ENCODE results near the gene ST3GAL2. TPM values are rescaled to one million over a fixed set of nuclear protein-coding genes. Genes with fewer than 3 reads are reported as not detected.

Gene ST3GAL2
- total and polyA plus RNA-seq, 8 donors, result 2.6 to 51.3 (median 11.7) TPM

DNA sequence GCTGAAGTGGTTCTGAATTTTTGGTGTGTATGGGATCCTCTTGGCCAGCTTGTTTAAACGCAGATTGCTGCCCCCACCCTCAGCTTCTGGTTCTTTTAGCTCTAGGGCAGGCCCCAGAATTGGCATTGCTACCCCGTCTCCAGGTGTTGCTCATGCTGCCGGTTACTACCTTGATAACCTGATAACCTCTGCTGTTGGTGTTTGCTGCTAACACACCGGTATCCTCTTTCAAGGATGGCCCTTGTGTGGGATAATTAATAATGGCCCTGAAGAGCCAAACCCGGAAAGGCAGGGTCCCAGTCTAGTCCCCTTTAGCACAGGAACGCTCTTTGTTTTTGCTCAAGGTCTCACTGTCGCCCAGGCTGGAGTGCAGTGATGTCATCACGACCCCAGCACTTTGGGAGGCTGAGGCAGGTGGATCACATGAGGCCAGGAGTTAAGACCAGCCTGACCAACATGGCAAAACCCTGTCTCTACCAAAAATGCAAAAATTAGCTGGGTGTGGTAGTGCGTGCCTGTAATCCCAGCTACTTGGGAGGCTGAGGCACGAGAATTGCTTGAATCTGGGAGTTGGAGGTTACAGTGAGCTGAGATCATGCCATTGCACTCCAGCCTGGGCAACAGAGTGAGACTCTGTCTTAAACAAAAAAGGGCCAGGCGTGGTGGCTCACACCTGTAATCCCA lies 1.3 kb upstream of the ST3GAL2 start:
- H3K36me3 ChIP-seq, result no peaks in the 10 kb centered on the region
- no peaks in the 10 kb centered on the region for H3K27me3 ChIP-seq
- DNase-seq, result no peak
- H3K27ac ChIP-seq, result peak overlapping the region in 1 of 5 donors; percentile 70
- TF ChIP-seq POLR2A (IDR thresholded peaks at IDR 0.05), result no peak
- TF ChIP-seq, protein P1, sequence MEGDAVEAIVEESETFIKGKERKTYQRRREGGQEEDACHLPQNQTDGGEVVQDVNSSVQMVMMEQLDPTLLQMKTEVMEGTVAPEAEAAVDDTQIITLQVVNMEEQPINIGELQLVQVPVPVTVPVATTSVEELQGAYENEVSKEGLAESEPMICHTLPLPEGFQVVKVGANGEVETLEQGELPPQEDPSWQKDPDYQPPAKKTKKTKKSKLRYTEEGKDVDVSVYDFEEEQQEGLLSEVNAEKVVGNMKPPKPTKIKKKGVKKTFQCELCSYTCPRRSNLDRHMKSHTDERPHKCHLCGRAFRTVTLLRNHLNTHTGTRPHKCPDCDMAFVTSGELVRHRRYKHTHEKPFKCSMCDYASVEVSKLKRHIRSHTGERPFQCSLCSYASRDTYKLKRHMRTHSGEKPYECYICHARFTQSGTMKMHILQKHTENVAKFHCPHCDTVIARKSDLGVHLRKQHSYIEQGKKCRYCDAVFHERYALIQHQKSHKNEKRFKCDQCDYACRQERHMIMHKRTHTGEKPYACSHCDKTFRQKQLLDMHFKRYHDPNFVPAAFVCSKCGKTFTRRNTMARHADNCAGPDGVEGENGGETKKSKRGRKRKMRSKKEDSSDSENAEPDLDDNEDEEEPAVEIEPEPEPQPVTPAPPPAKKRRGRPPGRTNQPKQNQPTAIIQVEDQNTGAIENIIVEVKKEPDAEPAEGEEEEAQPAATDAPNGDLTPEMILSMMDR (IDR thresholded peaks at IDR 0.05), result no peak
- TF ChIP-seq POLR2AphosphoS5 (IDR thresholded peaks at IDR 0.05), result no peak
- no peak for TF ChIP-seq EP300 (IDR thresholded peaks at IDR 0.05)
- no peaks in the 10 kb centered on the region for H3K9me3 ChIP-seq
- 65 to 77% (median 67%) methylated on average over 11 of the region's 11 CpGs for WGBS, 5 donors
- H3K4me3 ChIP-seq, result peak overlapping the region in 2 of 4 donors; percentile 78 to 88
- H3K4me1 ChIP-seq, result peaks cover 18 to 49% (median 36%) of the 10 kb centered on the region in 4 donors
- intact Hi-C loops (cut with DNase I; ENCODE audit: low total_unique reads), result loop anchor here (10.0 kb wide), 1 partner anchor 55 kb away; no protein-coding TSS in a partner anchor

DNA sequence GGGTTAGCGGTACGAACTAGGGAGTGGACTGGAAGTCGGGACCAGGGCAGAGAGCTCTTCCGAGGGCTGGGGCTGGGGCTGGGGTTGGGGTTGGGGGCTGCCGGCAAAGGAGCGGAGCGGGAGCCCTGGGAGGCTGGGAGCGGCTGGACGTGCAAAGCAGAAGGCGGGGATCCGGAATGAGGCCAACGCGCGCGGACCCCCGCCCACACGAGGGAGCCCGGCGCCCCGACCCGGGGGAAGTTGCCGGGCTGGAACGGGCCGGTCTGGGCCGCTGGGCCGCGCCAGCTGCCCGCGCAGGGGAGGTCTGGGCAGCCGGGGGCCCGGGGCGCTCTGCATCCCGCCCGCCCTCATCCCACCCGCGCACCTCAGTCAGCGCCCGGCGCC lies 323 bp downstream of the ST3GAL2 start:
- peak in 1 of 2 donors; percentile 79 for DNase-seq
- peaks cover 24 to 59% (median 43%) of the 10 kb centered on the region in 4 donors for H3K4me1 ChIP-seq
- H3K36me3 ChIP-seq, result no peaks in the 10 kb centered on the region
- 0 to 3% (median 1%) methylated on average over 2 to 33 of the region's 39 CpGs for WGBS, 5 donors
- TF ChIP-seq POLR2AphosphoS5 (IDR thresholded peaks at IDR 0.05) (no peak), POLR2A (IDR thresholded peaks at IDR 0.05) (no peak), EP300 (IDR thresholded peaks at IDR 0.05) (no peak)
- TF ChIP-seq, protein P1 (IDR thresholded peaks at IDR 0.05), result no peak
- peak overlapping the region; percentile 77 to 88 (median 80) for H3K4me3 ChIP-seq
- peak overlapping the region; percentile 60 to 83 (median 67) for H3K27ac ChIP-seq
- no peaks in the 10 kb centered on the region for H3K27me3 ChIP-seq
- intact Hi-C loops (cut with DNase I; ENCODE audit: low total_unique reads), result no loop called here
- H3K9me3 ChIP-seq, result no peaks in the 10 kb centered on the region

DNA sequence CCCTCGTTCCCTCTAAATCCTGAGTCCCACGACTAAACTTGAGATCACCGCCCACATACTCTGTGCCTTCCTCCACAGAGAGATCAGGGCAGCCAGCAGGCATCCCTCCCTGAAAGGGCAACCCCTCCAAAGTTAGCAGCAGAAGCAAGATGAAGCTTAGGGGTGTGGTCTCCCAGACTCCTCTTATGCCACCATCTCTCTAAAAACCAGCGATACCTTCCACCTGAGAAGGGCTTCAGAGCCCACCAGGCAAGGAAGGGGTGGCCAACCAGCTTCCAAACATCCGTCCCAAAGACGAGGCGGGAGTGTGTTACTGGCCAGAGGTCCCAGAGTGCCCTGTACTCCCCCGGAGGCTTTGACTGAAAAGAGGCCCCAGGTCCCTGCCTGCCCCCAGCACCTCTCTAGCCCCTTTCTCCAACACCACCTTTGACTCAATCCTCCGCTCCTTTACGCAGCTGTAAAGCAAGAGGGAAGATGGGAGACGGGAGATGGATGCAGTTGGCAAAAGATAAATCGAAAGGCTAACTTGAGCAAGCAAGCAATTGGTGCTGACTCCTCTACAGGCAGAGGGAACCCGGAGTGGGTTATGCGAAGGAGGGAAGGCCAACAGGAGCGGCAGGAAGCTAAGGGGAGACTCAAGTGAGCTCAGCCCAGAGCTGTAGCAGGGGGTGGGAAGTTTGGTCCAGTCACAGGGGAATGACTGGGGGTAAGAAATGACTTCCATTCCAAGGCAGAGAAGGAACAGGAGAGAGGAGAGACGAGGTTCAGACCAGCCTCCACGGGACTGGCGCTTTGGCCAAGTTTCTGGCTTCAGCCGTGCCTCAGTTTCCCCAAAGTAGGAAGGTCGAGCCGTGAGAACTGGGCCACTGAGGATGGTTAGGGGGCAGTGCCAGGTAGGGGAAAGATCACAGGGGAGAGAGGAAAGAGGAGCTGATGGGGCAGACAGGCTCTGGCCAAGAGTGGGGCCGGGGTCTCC lies 1.0 kb downstream of the ST3GAL2 start:
- peak in 1 of 2 donors; percentile 63 for DNase-seq
- peaks cover 30 to 66% (median 50%) of the 10 kb centered on the region in 4 donors for H3K4me1 ChIP-seq
- WGBS, 5 donors, result 25 to 40% (median 38%) methylated on average over 22 of the region's 22 CpGs
- H3K27me3 ChIP-seq, result no peaks in the 10 kb centered on the region
- peak overlapping the region; percentile 77 to 88 (median 80) for H3K4me3 ChIP-seq
- H3K27ac ChIP-seq, result peak overlapping the region; percentile 1 to 83 (median 67)
- no peaks in the 10 kb centered on the region for H3K9me3 ChIP-seq
- no peaks in the 10 kb centered on the region for H3K36me3 ChIP-seq
- intact Hi-C loops (cut with DNase I; ENCODE audit: low total_unique reads), result no loop called here
- TF ChIP-seq POLR2AphosphoS5 (IDR thresholded peaks at IDR 0.05) (no peak), POLR2A (IDR thresholded peaks at IDR 0.05) (no peak), EP300 (IDR thresholded peaks at IDR 0.05) (no peak)
- TF ChIP-seq, protein P1 (IDR thresholded peaks at IDR 0.05), result no peak

DNA sequence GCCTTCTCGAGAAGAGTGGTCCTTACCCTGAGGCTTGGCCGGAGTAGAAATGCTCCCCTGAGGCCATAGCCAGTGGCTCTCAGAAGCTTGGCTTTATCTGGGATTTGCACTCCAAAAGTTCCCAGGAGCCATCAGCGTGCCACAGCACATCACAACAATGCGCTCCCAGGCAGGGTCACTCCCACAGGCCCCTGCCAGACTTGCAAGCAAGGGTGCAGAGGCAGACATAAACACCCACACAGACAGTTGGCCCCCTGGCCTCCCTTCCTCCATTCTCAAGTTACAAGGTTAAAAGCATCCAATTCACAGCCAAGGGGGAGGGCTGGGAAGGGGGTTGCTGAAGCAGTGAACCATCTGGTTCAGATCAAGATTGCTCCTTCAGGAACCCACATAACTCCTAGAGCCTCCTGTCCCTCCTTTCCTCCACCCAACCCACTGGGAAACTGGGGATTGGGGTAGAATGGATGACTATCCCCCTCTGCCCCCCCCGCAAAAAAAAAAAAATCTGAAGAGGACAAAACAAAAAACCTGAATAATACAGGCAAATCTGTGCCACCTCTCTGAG lies 1.8 kb downstream of the ST3GAL2 start:
- intact Hi-C loops (cut with DNase I; ENCODE audit: low total_unique reads), result no loop called here
- peak overlapping the region in 4 of 5 donors; percentile 60 to 83 (median 71) for H3K27ac ChIP-seq
- H3K4me3 ChIP-seq, result peak overlapping the region; percentile 77 to 88 (median 80)
- peaks cover 37 to 74% (median 57%) of the 10 kb centered on the region in 4 donors for H3K4me1 ChIP-seq
- no peaks in the 10 kb centered on the region for H3K27me3 ChIP-seq
- peak in 1 of 2 donors; percentile 75 for DNase-seq
- no peaks in the 10 kb centered on the region for H3K36me3 ChIP-seq
- TF ChIP-seq POLR2A (IDR thresholded peaks at IDR 0.05) (no peak), POLR2AphosphoS5 (IDR thresholded peaks at IDR 0.05) (no peak), EP300 (IDR thresholded peaks at IDR 0.05) (no peak)
- TF ChIP-seq, protein P1 (IDR thresholded peaks at IDR 0.05), result no peak
- WGBS, 5 donors, result 63 to 74% (median 69%) methylated on average over 5 of the region's 5 CpGs
- no peaks in the 10 kb centered on the region for H3K9me3 ChIP-seq
